ENCODE data around the gene LIMD2.

Gene LIMD2

GRCh38 chr17:63703029-63703428 lies 3.1 kb upstream of the LIMD2 start:
- TF ChIP-seq, protein P1, sequence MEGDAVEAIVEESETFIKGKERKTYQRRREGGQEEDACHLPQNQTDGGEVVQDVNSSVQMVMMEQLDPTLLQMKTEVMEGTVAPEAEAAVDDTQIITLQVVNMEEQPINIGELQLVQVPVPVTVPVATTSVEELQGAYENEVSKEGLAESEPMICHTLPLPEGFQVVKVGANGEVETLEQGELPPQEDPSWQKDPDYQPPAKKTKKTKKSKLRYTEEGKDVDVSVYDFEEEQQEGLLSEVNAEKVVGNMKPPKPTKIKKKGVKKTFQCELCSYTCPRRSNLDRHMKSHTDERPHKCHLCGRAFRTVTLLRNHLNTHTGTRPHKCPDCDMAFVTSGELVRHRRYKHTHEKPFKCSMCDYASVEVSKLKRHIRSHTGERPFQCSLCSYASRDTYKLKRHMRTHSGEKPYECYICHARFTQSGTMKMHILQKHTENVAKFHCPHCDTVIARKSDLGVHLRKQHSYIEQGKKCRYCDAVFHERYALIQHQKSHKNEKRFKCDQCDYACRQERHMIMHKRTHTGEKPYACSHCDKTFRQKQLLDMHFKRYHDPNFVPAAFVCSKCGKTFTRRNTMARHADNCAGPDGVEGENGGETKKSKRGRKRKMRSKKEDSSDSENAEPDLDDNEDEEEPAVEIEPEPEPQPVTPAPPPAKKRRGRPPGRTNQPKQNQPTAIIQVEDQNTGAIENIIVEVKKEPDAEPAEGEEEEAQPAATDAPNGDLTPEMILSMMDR (conservative IDR thresholded peaks at IDR 0.05; ENCODE audit: low read depth, low read length) = no peak
- Histone ChIP-seq H3K36me3 (ENCODE audit: insufficient read depth) (no peaks in the 10 kb centered on the region), H4K20me1 (ENCODE audit: insufficient read depth) (no peaks in the 10 kb centered on the region), H2AFZ (ENCODE audit: low read depth) (no peak overlapping the region), H3K4me2 (no peak overlapping the region), H3K4me3 (IDR thresholded peaks at IDR 0.05; ENCODE audit: insufficient read depth, low read depth, low read length) (no peak overlapping the region), H3K27ac (no peak overlapping the region), H3K79me2 (ENCODE audit: insufficient read depth, low read depth) (peaks cover 7% of the 10 kb centered on the region), H3K9ac (no peak overlapping the region), H3K4me1 (ENCODE audit: low read depth, poor library complexity, severe bottlenecking) (peaks cover 22% of the 10 kb centered on the region), H3K27me3 (ENCODE audit: insufficient read depth, low read depth) (no peaks in the 10 kb centered on the region)

DNA sequence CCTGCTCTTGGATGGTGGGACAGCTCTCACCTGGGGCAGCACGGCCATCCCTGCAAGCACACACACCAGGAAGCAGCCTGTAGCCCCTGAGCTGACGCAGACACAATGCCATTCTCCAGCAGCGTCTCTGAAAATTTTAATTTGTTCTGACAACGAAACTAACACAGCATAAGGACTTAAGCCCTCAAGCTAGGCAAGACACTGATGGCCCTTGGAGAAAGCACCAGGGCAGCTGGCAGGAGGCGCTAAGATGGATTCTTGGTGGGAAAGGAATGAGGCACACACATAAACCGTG lies 2.7 kb upstream of the LIMD2 start:
- H3K4me2 ChIP-seq = no peak overlapping the region
- no peak overlapping the region for H3K27ac ChIP-seq
- no peaks in the 10 kb centered on the region for H3K36me3 ChIP-seq (ENCODE audit: insufficient read depth)
- H3K27me3 ChIP-seq (ENCODE audit: insufficient read depth, low read depth) = no peaks in the 10 kb centered on the region
- H3K9ac ChIP-seq = no peak overlapping the region
- TF ChIP-seq, protein P1 (conservative IDR thresholded peaks at IDR 0.05; ENCODE audit: low read depth, low read length) = no peak
- no peaks in the 10 kb centered on the region for H4K20me1 ChIP-seq (ENCODE audit: insufficient read depth)
- no peak overlapping the region for H3K4me3 ChIP-seq (IDR thresholded peaks at IDR 0.05; ENCODE audit: insufficient read depth, low read depth, low read length)
- no peak overlapping the region for H2AFZ ChIP-seq (ENCODE audit: low read depth)
- peaks cover 26% of the 10 kb centered on the region for H3K4me1 ChIP-seq (ENCODE audit: low read depth, poor library complexity, severe bottlenecking)
- H3K79me2 ChIP-seq (ENCODE audit: insufficient read depth, low read depth) = peaks cover 7% of the 10 kb centered on the region

DNA sequence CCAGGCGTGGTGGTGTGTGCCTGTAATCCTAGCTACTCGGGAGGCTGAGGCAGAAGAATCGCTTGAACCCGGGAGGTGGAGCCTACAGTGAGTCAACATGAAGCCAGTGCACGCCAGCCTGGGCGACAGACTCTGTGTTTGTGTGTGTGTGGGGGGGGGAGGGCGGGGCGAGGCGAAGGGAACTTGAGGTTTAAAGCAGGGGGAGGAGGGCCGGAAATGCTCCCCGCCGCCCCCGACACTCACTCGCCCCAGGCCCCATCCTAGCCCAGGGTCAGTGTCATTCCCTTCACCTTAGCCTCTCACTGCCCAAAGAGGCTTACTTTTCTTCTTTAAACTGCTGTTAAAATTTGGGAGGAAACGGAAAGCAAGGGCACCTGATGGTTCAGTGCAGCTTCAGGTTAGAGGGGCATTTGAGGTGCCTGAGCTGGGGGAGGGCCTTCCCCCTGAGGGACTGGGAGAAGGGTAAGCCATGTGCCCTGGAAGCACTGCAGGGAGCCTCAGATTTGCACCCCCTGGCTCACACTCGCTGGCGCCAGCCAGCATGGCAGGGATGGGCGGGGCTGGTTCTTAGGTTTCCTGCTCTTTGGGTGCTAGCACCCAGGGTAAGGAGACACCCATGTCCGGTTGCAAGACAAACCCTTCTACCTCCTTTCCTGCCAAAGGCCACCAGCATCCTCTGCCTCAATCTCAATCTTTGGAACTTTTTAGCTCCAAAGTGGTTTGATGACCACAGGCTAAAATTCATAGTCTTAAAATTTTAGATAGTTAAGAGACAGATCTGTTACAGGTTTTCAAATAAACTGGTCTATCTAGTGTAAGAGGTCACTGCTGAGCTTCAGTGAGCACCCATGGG lies 2.2 kb upstream of the LIMD2 start:
- Histone ChIP-seq H3K4me2 (no peak overlapping the region), H3K27ac (no peak overlapping the region), H3K4me3 (IDR thresholded peaks at IDR 0.05; ENCODE audit: insufficient read depth, low read depth, low read length) (no peak overlapping the region), H3K4me1 (ENCODE audit: low read depth, poor library complexity, severe bottlenecking) (peaks cover 31% of the 10 kb centered on the region), H3K79me2 (ENCODE audit: insufficient read depth, low read depth) (peaks cover 7% of the 10 kb centered on the region), H3K27me3 (ENCODE audit: insufficient read depth, low read depth) (no peaks in the 10 kb centered on the region), H3K36me3 (ENCODE audit: insufficient read depth) (no peaks in the 10 kb centered on the region), H3K9ac (no peak overlapping the region), H4K20me1 (ENCODE audit: insufficient read depth) (no peaks in the 10 kb centered on the region), H2AFZ (ENCODE audit: low read depth) (no peak overlapping the region)
- TF ChIP-seq, protein P1 (conservative IDR thresholded peaks at IDR 0.05; ENCODE audit: low read depth, low read length) = no peak

DNA sequence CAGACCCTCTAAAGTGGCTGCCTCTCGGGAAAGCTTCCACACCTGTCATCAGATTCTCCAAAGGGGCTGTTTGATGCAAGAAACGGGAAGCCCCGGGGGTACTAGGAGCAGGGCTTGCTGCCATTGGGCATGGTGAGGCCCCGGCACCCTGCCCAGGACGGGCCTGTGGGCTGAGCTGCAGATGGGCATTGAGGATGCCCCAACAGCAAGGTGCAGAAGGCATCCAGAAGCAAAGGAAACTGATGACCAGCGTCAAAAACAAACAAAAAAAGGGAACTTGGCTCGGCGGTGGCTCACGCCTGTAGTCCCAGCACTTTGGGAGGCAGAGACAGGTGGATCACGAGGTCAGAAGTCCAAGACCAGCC lies 1.5 kb upstream of the LIMD2 start:
- Histone ChIP-seq H3K4me2 (peak overlapping the region; percentile 47; the same call in 1 of the 2 replicates), H3K36me3 (ENCODE audit: insufficient read depth) (no peaks in the 10 kb centered on the region), H3K9ac (no peak overlapping the region; the same call in 1 of the 2 replicates), H3K4me1 (ENCODE audit: low read depth, poor library complexity, severe bottlenecking) (peaks cover 36% of the 10 kb centered on the region), H3K79me2 (ENCODE audit: insufficient read depth, low read depth) (peaks cover 7% of the 10 kb centered on the region), H3K4me3 (IDR thresholded peaks at IDR 0.05; ENCODE audit: insufficient read depth, low read depth, low read length) (no peak overlapping the region), H2AFZ (ENCODE audit: low read depth) (no peak overlapping the region), H3K27ac (no peak overlapping the region), H4K20me1 (ENCODE audit: insufficient read depth) (no peaks in the 10 kb centered on the region), H3K27me3 (ENCODE audit: insufficient read depth, low read depth) (no peaks in the 10 kb centered on the region)
- TF ChIP-seq, protein P1 (conservative IDR thresholded peaks at IDR 0.05; ENCODE audit: low read depth, low read length) = no peak
